ENCODE results near the gene LSP1.
A peak's percentile ranks its signal among the peaks of the same experiment; 100 is the strongest.

The LSP1 gene

DNA sequence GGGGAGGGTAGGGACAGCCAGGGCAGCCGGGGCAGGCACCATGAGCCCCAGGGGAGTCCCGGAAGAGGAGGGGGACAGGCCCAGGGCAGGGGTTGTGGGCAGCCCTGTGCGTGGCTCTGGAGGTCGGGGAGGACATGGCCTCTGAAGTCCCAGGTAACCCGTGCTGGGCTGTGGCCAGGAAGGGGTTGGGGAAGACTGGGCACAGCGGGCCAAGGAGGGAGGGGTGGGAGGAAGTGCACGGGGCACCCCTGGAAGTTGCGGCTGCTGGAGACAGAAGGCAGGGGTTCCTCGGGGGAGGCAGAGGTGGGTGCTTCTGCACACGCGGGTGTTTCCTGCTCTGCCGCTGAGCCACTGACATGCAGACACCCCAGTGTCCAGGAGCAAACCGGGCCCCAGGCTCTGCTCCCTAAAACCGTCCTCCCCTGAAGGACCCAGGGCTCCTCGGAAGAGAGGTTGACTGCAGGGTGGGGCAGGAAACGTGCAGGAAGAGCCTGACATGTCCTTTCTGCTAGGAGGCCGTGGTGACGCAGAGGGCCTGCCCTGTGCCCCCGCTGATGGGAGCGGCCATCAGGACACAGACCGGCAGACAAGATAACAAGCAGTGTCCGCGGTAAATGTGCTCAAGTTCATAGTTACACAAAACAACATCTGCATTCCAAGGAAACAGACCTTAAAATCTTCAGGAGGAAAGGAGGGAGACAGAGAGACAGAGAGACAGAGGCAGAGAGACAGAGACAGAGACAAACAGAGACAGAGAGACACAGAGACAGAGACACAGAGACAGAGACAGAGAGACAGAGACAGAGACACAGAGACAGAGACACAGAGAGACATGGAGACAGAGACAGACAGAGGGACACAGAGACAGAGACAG lies 8.4 kb upstream of the LSP1 start:
- peak; percentile 68 for TF ChIP-seq POLR2A (IDR thresholded peaks at IDR 0.05; ENCODE audit: low read length)
- peak; percentile 88 for TF ChIP-seq GATA1 (IDR thresholded peaks at IDR 0.05; ENCODE audit: low read depth, low read length)
- peak; percentile 93 to 96 for DNase-seq

DNA sequence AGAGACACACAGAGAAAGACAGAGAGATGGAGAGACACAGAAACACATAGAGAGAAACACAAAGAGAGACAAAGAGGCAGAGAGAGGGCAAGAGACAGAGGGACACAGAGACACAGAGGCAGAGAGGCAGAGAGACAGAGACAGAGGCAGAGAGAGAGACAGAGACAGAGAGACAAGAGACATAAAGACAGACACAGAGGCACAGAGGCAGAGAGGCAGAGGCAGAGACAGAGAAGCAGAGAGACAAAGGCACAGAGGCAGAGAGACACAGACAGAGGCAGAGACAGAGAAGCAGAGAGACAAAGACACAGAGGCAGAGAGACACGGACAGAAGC lies 7.8 kb upstream of the LSP1 start:
- DNase-seq, result no peak

DNA sequence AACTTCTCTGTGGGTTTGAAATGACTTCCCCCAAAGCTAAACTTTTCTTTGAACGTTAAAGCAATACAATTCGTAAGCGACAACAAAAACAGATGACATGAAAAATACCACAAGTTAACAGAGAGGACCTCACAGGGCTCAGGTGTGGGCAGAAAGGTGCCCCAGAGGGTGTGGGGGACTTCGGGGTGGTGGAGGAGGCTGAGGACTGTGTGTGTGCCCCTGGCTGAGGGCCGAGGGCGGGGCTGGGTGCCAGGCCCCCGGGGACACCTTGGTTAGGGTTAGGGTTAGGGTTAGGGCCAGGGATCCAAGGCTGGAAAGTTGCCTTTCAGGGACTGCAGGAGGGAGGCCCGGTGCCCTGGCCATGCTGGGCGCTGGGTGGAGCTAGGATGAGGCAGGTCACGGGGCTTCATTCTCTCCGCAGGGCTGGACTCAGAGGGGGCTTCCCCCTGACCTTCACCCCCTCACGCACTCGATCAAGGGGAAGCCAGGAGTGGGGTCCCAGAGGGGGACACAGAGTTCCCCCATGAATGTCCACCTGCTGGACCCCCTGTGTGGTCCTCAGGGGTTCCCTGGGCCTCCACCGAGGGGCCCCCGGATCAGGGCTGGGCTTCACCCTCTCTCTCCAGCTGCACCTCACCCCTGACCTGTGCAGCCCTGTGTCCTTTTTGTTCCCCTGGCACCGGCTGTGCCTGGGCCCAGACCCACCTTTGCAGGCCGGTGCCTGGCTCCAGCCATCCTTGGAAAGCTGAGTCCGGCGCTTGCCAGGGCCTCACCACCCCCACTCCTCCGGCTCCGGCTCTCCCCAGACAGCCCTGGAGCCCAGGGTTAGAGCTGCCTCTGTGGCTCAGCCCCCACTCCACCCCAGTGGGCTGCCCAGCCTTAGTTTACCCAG lies 7.1 kb upstream of the LSP1 start:
- no peak for TF ChIP-seq GATA1 (IDR thresholded peaks at IDR 0.05; ENCODE audit: low read depth, low read length)
- no peak for TF ChIP-seq POLR2A (IDR thresholded peaks at IDR 0.05; ENCODE audit: low read length)
- no peak for DNase-seq

More for the DNA sequence above, 7.8 kb upstream of the LSP1 start:
- TF ChIP-seq GATA1 (IDR thresholded peaks at IDR 0.05; ENCODE audit: low read depth, low read length) (no peak), POLR2A (IDR thresholded peaks at IDR 0.05; ENCODE audit: low read length) (no peak)

DNA sequence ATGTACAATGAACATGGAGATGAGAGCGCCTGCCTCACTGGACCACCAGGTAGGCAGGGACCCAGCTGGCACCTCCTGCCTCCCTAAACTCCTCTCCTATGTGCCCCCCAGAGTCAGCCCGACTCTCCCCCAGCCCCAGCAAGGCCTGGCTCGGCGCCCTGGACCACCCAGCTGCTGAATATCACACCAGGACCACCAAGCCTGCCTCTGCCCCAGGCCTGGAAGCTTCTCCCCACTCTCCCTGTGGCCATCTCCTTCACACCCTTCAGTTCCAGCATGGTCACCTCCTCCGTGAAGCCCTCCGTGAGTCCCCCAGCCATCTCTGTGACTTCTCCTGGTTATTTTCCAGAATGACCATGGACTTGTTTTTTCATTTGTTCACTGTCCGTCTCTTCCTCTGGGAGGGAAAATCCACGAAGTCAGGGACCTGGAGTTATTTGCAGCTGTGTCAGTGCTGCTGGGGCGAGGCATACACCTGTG lies 6.4 kb upstream of the LSP1 start:
- DNase-seq, result no peak
- TF ChIP-seq POLR2A (IDR thresholded peaks at IDR 0.05; ENCODE audit: low read length) (no peak), GATA1 (IDR thresholded peaks at IDR 0.05; ENCODE audit: low read depth, low read length) (no peak)

DNA sequence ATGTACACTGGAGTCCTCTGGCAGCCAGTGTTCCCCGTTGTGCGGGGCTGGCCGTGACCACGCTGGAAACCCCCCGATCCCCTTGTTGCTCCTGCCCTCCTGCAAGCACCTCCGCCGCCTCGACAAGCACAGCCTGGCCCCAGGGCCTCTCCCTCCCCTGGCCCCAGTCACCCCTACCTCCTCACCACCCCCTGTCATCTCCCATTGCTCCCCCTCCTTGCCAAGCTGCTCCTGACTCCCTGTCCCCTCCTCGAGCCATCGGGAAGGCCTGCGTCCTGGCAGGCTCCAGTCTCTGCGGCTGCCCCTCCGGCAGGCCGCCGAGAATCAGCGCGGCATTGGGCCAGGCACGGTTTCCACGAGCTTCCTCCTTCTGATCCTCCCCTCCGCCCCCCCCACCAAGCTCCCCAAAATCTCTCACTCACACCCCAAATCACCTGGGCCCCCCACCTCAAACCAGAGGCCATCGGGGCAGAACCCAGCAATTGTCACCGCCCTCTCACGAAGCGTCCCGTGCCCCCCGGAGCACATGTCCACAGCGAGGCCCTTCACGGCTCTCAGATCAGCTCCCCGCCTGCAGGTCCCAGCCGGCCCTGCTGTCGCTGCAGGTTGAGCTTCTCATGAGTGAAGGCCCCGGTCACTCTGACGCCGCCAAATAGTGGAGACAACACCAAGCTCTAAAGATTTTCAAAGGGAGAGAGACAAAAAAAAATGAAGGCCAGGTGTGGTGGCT lies 5.7 kb upstream of the LSP1 start:
- DNase-seq, result no peak
- no peak for TF ChIP-seq GATA1 (IDR thresholded peaks at IDR 0.05; ENCODE audit: low read depth, low read length)
- TF ChIP-seq POLR2A (IDR thresholded peaks at IDR 0.05; ENCODE audit: low read length), result no peak

DNA sequence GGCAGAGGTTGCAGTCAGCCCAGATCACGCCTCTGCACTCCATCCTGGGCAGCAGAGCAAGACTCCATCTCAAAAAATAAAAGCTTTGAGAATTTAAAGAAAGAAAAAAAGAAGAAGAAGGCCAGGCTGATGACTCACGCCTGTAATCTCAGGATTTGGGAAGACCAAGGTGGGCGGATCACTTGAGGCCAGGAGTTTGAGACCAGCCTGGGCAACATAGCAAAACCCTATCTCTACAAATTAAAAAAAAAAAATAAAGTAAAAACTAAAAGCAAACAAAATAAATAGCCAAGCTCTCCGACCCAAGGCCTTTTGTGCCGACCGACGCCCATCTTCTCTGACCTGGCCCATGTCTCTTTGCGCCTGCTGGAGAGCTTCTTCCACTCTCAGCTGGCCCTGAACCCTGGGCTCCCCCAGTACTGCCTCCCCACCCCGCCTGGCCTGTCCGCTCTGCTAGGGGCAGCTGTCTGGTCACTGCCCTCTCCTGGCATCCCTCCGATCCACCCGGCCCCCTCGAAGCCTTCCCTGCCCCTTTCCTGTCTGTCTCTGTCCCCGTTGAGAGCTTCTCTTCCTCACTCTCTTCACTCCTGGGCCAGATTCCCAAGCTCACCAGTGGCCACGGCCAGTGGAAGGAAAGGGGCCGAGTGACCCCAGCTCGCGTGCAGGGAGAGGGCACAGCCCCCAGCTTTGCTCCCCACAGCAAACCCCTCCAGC lies 4.8 kb upstream of the LSP1 start:
- DNase-seq, result no peak
- no peak for TF ChIP-seq GATA1 (IDR thresholded peaks at IDR 0.05; ENCODE audit: low read depth, low read length)
- TF ChIP-seq POLR2A (IDR thresholded peaks at IDR 0.05; ENCODE audit: low read length), result no peak

DNA sequence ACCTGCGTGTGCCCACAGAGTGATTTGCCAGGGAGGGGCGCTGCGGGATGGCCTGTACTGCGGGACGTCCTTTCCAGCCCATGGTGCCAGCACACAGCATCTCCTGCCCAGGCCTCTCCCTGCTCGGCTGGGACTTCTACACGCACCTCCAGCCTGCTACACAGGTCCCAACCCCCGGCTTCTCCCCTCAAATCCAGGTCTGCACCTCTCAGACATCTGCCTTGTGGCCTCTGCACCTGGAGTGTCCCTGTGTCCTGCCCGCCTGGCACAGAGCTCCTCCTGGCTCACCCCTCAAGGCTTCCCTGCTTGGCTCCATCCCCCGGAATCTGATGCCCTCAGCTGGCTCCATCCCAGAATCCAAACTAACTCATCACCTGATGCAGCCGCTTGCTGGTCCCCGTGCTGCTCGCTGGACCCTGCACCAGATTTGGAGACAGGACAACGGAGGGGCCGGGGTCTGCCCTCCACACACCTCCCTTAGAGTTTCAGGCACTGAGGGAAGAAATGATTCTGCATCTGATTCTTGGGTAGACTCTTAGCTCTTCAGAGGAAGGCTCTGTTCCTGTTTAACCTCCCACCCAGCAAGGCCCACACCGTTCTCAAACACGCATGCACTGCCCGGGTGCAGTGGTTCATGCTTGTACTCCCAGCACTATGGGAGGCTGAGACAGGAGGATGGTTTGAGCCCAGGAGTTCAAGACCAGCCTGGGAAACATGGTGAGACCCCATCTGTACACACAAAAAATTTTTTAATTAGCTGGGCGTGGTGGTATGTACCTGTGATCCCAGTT lies 4.0 kb upstream of the LSP1 start:
- no peak for DNase-seq
- TF ChIP-seq GATA1 (IDR thresholded peaks at IDR 0.05; ENCODE audit: low read depth, low read length) (no peak), POLR2A (IDR thresholded peaks at IDR 0.05; ENCODE audit: low read length) (no peak)

DNA sequence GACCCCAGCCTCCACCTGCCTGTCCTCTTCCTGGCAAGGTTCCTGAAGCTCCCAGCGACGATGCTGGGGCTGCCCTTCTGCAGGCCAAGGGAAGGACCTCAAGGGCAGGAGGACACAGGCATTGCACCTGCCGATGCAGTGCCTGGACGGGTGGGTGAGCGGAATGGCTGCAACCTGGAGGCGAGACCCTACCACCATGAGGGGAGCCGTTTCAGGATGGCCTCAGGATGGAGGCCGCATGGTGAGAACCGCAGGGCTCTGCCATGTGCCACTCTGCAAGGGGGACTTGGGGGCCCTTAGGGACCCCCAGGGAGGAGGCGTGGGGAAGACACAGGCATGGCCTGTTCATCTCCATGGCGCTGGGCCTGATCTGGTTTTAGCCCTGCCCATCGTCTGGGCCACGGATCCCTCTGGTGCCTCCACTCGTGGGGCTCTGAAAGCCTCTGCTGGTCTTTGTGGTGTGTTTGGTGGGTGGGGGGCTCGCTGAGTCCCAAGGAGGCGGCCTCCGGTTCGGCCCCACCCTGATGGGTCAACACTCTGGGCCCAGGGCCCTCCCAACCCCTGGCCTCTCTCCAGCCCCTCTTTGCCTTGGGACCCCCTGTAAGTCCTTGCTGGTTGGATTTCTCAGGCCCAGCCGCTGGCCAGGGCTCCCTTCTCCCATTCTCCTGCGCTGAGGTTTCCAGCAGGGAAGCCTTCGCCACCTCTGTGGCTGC lies 1.3 kb upstream of the LSP1 start:
- no peak for TF ChIP-seq GATA1 (IDR thresholded peaks at IDR 0.05; ENCODE audit: low read depth, low read length)
- no peak for TF ChIP-seq POLR2A (IDR thresholded peaks at IDR 0.05; ENCODE audit: low read length)

DNA sequence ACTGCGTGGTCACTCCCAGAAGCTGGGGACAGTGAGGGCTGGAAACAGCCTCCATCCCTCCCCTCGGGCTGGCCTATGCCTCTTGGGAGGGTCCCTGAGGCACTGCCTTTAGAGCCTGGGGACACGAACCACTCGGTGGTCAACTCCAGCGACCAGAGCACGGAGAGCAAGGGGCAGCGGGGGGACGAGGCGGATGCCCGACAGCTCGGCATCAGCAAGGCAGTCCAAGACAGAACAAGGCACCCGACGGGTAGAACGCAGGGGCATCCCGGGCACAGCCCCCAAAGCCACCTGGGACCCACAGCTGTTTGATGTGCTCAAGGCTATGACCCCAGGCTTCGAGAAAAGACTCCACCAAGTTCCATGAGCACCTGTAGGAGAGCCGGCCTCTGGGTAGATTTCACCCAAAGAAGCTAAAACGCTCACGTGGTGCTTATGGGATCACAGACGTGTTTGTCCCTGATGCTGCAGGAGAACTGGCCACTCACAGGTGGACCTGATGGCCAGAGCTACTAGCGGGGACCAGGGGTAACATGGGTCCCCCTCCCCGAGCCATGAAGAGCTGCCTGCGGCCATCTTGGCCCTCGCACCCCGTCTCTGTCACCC lies 510 bp upstream of the LSP1 start:
- TF ChIP-seq POLR2A (IDR thresholded peaks at IDR 0.05; ENCODE audit: low read length) (no peak), GATA1 (IDR thresholded peaks at IDR 0.05; ENCODE audit: low read depth, low read length) (no peak)
- DNase-seq, result no peak

More for the DNA sequence above, 1.3 kb upstream of the LSP1 start:
- no peak for DNase-seq

DNA sequence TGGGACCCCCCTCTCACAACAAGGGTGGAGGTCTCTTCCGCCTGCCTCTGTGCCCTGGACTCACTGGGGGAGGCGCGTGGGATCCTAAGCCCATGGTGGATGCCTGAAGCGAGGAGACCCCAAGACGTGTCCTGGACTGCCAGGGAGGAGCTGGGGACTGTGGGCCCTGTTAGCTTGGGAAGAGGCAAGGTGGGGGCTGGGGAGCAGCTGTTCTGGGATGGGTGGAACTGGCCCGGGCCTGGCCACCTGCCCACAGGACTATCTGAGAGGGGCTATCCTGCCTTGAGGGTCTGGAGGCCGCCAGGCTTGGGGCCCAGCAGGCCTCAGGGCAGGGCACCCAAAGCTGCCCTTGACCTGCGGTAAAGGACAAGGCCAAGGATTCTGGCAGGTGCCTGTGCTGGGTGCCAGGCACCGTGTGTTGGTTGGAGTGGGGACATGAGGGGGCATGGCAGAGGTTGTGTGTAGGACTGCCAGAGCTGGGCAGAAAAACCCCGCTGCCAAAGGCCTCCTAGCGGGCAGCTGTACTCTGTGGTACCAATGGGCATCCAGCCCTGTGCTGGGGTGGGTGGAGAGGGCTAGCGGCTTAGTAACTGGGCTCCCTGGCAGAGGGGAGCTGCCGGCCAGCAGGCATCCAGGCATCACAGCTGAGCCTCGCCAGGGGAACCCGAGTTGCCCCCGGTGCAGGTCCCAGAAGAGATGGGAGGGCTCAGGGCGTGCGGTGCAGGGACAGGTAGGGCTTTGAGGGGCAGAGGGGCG lies 670 bp downstream of the LSP1 start:
- no peak for TF ChIP-seq GATA1 (IDR thresholded peaks at IDR 0.05; ENCODE audit: low read depth, low read length)
- TF ChIP-seq POLR2A (IDR thresholded peaks at IDR 0.05; ENCODE audit: low read length), result no peak
- no peak for DNase-seq
